Thoracic aorta (tissue), 2 donors: ENCODE measurements around the gene FXYD1. TPM values are rescaled to one million over a fixed set of nuclear protein-coding genes. Genes with fewer than 3 reads are reported as not detected.

Source experiments
- ATAC-seq: fragments of 150-250 bp; one replicate; pipeline ENCODE4 v1.8.0; 2017; ENCODE audit warnings: low read depth; ENCODE audit not compliant: insufficient number of reproducible peaks, low FRiP score
- DNase-seq: peaks from one replicate; pipeline ENCODE4 v3.0.0-alpha.2; 2020; ENCODE audit warnings: low spot score
- H3K27ac ChIP-seq, 2 donors: fragments of 200-600 bp; sonication (generic); 1 replicate in 1 of 2; 2 replicates in 1 of 2; pipeline ENCODE4 v1.5.1; 2016; ENCODE audit warnings: mild to moderate bottlenecking in 2 of 2, moderate library complexity in 2 of 2
- H3K27me3 ChIP-seq: fragments of 200-600 bp; sonication (generic); replicated peaks from 2 replicates; pipeline ENCODE4 v1.6.0; 2016; ENCODE audit warnings: mild to moderate bottlenecking; ENCODE audit not compliant: insufficient read depth
- H3K36me3 ChIP-seq: fragments of 200-600 bp; sonication (generic); one replicate; pipeline ENCODE4 v1.5.1; 2016
- H3K4me1 ChIP-seq, 2 donors: fragments of 200-600 bp; sonication (generic); 1 replicate in 1 of 2; 2 replicates in 1 of 2; pipeline versions ENCODE4 v1.5.1 to v1.6.0; 2016; ENCODE audit warnings: low read depth in 2 of 2, mild to moderate bottlenecking in 1 of 2; ENCODE audit not compliant: control insufficient read depth in 1 of 2
- H3K4me3 ChIP-seq: fragments of 200-600 bp; sonication (generic); 2 replicates; pipeline ENCODE4 v1.5.1; 2016; ENCODE audit warnings: mild to moderate bottlenecking
- H3K9me3 ChIP-seq: fragments of 200-600 bp; sonication (generic); 2 replicates; pipeline ENCODE4 v1.5.1; 2016
- total RNA-seq, 2 donors: library from RNA; depleted of rRNA; stranded (reverse); fragments of >200 nt; gene quantifications; one replicate each; pipeline versions ENCODE4 v1.1.0 to v1.2.3, GENCODE V29; 2016
- TF ChIP-seq, protein P1 (sequence below): fragments of 200-600 bp; sonication (generic); IDR thresholded peaks from one replicate; pipeline ENCODE4 v1.5.1; 2019; ENCODE audit warnings: antibody characterized with exemption

The FXYD1 gene
- total RNA-seq, 2 donors from 2014 or later = 50.7 to 65.8 TPM

DNA sequence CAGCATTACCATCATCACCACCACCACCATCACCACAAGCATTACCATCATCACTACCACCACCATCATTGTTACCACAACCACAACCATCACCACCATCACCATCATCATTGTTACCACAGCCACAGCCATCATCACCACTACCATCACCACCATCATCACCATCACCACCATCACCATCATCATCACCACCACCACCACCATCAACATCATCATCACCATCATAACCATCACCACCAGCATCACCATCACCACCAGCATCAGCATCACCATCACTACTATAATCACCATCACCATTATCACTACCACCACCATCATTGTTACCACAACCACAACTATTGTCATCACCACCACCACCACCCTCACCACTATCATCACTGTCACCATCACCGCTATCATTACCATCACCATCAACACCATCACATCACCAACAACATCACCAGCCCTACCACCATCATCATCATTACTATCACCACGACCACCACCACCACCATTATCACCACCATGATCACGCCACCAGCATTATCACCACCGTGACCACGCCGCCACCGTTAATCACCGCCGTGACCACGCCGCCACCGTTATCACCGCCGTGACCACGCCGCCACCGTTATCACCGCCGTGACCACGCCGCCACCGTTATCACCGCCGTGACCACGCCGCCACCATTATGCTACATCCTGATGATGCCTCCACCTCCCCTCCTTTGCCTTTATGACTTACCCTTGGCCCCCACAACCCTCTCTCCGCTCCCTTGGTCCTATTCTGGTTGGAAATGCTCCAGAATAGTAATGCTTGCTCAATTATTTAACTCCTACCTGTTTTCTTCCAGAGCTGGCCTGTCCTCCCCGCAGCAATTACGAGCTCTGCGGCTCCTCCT, 33.0 kb upstream of the FXYD1 start:
- TF ChIP-seq, protein P1, sequence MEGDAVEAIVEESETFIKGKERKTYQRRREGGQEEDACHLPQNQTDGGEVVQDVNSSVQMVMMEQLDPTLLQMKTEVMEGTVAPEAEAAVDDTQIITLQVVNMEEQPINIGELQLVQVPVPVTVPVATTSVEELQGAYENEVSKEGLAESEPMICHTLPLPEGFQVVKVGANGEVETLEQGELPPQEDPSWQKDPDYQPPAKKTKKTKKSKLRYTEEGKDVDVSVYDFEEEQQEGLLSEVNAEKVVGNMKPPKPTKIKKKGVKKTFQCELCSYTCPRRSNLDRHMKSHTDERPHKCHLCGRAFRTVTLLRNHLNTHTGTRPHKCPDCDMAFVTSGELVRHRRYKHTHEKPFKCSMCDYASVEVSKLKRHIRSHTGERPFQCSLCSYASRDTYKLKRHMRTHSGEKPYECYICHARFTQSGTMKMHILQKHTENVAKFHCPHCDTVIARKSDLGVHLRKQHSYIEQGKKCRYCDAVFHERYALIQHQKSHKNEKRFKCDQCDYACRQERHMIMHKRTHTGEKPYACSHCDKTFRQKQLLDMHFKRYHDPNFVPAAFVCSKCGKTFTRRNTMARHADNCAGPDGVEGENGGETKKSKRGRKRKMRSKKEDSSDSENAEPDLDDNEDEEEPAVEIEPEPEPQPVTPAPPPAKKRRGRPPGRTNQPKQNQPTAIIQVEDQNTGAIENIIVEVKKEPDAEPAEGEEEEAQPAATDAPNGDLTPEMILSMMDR = no peak
- Histone ChIP-seq H3K4me3 (no peak overlapping the region), H3K27me3 (no peaks in the 10 kb centered on the region), H3K36me3 (no peaks in the 10 kb centered on the region), H3K27ac (no peak overlapping the region), H3K4me1 (no peaks in the 10 kb centered on the region), H3K9me3 (no peaks in the 10 kb centered on the region)
- no peak for DNase-seq
- no peak for ATAC-seq

DNA sequence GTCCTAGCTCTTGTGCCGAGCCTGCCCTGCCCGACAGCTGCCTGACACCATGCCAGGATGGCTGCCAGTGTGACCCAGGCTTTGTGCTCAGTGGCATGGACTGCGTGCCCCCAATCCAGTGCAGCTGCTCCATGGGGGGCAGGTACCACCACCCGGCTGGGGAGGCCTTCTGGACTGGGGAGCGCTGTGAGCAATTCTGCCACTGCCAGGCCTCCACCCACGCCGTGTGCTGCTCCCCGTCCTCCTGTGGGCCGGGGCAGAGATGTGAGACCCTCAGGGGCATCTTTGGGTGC, 32.4 kb upstream of the FXYD1 start:
- Histone ChIP-seq H3K36me3 (no peaks in the 10 kb centered on the region), H3K4me3 (no peak overlapping the region), H3K27me3 (no peaks in the 10 kb centered on the region), H3K27ac (no peak overlapping the region), H3K9me3 (no peaks in the 10 kb centered on the region), H3K4me1 (no peaks in the 10 kb centered on the region)
- TF ChIP-seq, protein P1 = no peak
- DNase-seq = no peak
- ATAC-seq = no peak

DNA sequence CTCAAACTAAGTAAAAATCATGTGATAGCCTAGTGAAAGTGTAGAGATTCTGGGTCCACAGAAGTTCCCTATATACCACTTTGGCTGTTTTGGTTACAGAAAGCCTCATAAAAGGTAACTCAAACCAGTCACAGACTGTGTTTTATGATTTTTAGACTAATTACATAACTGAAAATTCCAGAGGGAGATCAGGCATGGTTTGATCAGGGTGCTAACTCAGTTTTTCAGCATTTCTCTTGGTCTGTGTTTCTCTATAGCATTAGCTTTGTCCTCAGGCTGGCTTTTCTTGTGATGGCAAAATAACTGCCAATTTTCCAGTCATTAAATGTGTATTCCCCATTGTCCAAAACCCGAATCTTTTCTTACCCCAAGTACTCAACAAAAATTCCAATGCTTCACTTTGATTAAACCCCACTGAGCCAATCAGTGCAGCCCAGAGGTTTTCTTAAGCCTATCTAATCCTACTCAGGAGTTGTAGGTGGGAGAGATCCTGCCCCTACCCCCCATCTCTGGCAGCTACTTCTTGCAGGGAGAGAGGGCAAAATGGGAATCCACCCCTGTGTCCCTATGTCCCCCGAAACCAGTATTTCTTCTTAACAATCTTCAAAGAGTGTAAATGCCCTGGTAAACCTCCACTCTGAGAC, 31.6 kb upstream of the FXYD1 start:
- no peaks in the 10 kb centered on the region for H3K4me1 ChIP-seq
- H3K4me3 ChIP-seq = no peak overlapping the region
- H3K27me3 ChIP-seq = no peaks in the 10 kb centered on the region
- no peak for DNase-seq
- H3K9me3 ChIP-seq = no peaks in the 10 kb centered on the region
- TF ChIP-seq, protein P1 = no peak
- no peak overlapping the region for H3K27ac ChIP-seq
- ATAC-seq = no peak
- H3K36me3 ChIP-seq = no peaks in the 10 kb centered on the region

DNA sequence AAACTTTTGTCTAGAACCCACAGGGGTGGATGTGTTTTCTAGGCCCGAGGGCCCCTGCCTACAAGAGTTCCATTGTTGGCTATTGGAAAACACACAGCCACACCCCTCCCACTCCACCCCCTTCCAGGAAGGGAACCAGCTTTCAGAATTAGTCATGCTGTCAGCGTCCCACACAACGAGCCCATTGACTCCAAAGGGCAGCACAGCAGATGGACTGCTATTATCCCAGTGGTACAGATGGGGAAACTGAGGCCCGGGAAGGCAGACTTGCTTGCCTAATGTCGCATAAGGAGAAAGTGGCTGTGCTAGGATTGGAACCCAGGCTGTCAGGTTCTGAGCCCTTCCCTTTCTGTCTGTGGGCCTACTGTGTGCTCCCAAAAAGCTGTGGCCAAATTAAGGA, 31.1 kb upstream of the FXYD1 start:
- Histone ChIP-seq H3K4me3 (no peak overlapping the region), H3K36me3 (no peaks in the 10 kb centered on the region), H3K27ac (no peak overlapping the region), H3K9me3 (no peaks in the 10 kb centered on the region), H3K4me1 (no peaks in the 10 kb centered on the region), H3K27me3 (no peaks in the 10 kb centered on the region)
- TF ChIP-seq, protein P1 = no peak
- DNase-seq = no peak
- ATAC-seq = no peak

DNA sequence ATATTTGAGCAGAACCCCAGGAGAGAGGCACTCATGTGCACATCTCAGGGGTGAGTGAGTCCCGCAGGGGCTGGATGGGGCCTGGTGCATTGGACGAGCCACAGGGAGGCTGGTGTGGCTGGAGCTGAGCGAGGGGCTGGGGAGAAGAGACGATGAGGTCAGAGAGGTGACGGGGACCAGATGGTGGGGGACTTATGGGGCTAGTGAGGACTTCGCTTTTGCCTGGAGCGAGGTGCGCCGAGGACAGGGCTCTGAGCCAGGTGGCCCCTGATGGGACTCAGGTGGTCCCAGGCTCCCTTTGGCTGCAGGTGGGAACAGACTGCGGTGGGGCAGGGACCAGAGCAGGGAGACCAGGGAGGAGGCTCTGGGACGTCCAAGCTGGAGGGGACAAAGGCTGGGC, 29.9 kb upstream of the FXYD1 start:
- ATAC-seq (no peak), DNase-seq (no peak)
- Histone ChIP-seq H3K27ac (no peak overlapping the region), H3K4me1 (no peaks in the 10 kb centered on the region), H3K9me3 (no peaks in the 10 kb centered on the region), H3K4me3 (no peak overlapping the region), H3K27me3 (no peaks in the 10 kb centered on the region), H3K36me3 (no peaks in the 10 kb centered on the region)
- TF ChIP-seq, protein P1 = no peak
